Ishikawa (cell line): ENCODE measurements around the gene USH1G.

Source experiments
- EP300 ChIP-seq: IDR thresholded peaks from 2 replicates; pipeline ENCODE4 v1.6.1; 2012; ENCODE audit warnings: borderline replicate concordance
- FOXM1 ChIP-seq: IDR thresholded peaks from 2 replicates; pipeline ENCODE4 v1.6.1; 2012; ENCODE audit warnings: low read depth, borderline replicate concordance
- RAD21 ChIP-seq: IDR thresholded peaks from 2 replicates; pipeline ENCODE4 v1.6.1; 2012; ENCODE audit warnings: low read depth
- TAF1 ChIP-seq: IDR thresholded peaks from 2 replicates; pipeline ENCODE4 v1.6.1; 2012; ENCODE audit warnings: low read depth, mild to moderate bottlenecking
- YY1 ChIP-seq: IDR thresholded peaks from 2 replicates; pipeline ENCODE4 v1.6.1; 2012; ENCODE audit warnings: low read depth
- TF ChIP-seq, protein P1 (sequence below): IDR thresholded peaks from 2 replicates; pipeline ENCODE4 v1.6.1; 2012

DNA sequence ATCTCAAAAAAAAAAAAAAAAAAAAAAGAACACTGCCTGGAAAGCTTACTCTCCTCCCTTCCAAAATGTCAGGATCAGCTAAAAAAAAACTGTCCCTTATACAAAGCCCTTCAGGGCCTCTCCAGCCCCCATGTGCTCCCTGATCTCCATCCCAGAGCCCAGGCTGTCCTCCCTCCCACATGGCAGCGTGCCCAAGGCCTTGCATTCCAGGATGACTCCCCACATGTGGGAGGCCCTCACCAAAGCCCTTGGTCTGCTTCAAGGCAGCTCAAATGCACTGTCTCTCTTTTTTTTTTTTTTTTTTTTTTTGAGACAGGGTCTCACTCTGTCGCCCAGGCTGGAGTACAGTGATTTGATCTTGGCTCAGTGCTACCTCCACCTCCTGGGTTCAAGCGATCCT, 52.5 kb downstream of the USH1G start:
- TF ChIP-seq TAF1 (no peak), RAD21 (no peak), FOXM1 (no peak), YY1 (no peak), EP300 (no peak)
- TF ChIP-seq, protein P1, sequence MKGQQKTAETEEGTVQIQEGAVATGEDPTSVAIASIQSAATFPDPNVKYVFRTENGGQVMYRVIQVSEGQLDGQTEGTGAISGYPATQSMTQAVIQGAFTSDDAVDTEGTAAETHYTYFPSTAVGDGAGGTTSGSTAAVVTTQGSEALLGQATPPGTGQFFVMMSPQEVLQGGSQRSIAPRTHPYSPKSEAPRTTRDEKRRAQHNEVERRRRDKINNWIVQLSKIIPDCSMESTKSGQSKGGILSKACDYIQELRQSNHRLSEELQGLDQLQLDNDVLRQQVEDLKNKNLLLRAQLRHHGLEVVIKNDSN: no peak
